Cortex of kidney (tissue), 1 donor: Measurements from ENCODE around the gene SLC2A9.
A peak's percentile ranks its signal among the peaks of the same experiment; 100 is the strongest.

Experiments used
- DNase-seq: peaks from one replicate; lab custom pipeline; 2025; lab: John Stamatoyannopoulos, UW

Gene SLC2A9

GRCh38 chr4:10019521-10020051 is 1.7 kb downstream of the SLC2A9 start:
- no peak for DNase-seq

- peak; percentile 91 for DNase-seq
Measured at GRCh38 chr4:10018818-10019461, 2.4 kb downstream of the SLC2A9 start.

- no peak for DNase-seq
Measured at GRCh38 chr4:10017037-10017893, 4.0 kb downstream of the SLC2A9 start.

- no peak for DNase-seq
Measured at GRCh38 chr4:10016169-10016568, 5.1 kb downstream of the SLC2A9 start.

GRCh38 chr4:10015140-10015753 is 6.0 kb downstream of the SLC2A9 start:
- DNase-seq: no peak

GRCh38 chr4:10013722-10014121 is 7.6 kb downstream of the SLC2A9 start:
- no peak for DNase-seq

GRCh38 chr4:10011885-10012284 is 9.4 kb downstream of the SLC2A9 start:
- no peak for DNase-seq

GRCh38 chr4:10011277-10011676 is 10.0 kb downstream of the SLC2A9 start:
- no peak for DNase-seq

- no peak for DNase-seq
Measured at GRCh38 chr4:10009861-10010500, 11.3 kb downstream of the SLC2A9 start.

- no peak for DNase-seq
Measured at GRCh38 chr4:10008609-10009005, 12.7 kb downstream of the SLC2A9 start.

GRCh38 chr4:10007793-10008608 is 13.3 kb downstream of the SLC2A9 start:
- no peak for DNase-seq

GRCh38 chr4:10007436-10007740 is 13.9 kb downstream of the SLC2A9 start:
- DNase-seq: no peak

GRCh38 chr4:10006601-10007435 is 14.5 kb downstream of the SLC2A9 start:
- no peak for DNase-seq

- DNase-seq: no peak
Measured at GRCh38 chr4:10006231-10006600, 15.1 kb downstream of the SLC2A9 start.

- no peak for DNase-seq
Measured at GRCh38 chr4:10005632-10006031, 15.7 kb downstream of the SLC2A9 start.

- DNase-seq: no peak
Measured at GRCh38 chr4:10003666-10004065, 17.6 kb downstream of the SLC2A9 start.

GRCh38 chr4:10002278-10002677 is 19.0 kb downstream of the SLC2A9 start:
- no peak for DNase-seq

- no peak for DNase-seq
Measured at GRCh38 chr4:10001757-10002156, 19.5 kb downstream of the SLC2A9 start.

GRCh38 chr4:9999956-10000561 is 21.2 kb downstream of the SLC2A9 start:
- no peak for DNase-seq

GRCh38 chr4:9997886-9998285 is 23.4 kb downstream of the SLC2A9 start:
- no peak for DNase-seq
